Nephron progenitor cell (in vitro differentiated cells): ENCODE data around the gene HIVEP2.
A peak's percentile ranks its signal among the peaks of the same experiment; 100 is the strongest.

Experiments
- DNase-seq: peaks from one replicate; pipeline ENCODE4 v3.0.0; 2021
- H3K27ac Mint-ChIP-seq: 2 replicates; pipeline ENCODE4 v1.8.0; 2021; ENCODE audit warnings: mild to moderate bottlenecking, moderate library complexity, mixed read lengths
- H3K27me3 Mint-ChIP-seq: 2 replicates; pipeline ENCODE4 v1.8.0; 2021; ENCODE audit warnings: mild to moderate bottlenecking, low read depth, mixed read lengths; ENCODE audit not compliant: poor library complexity
- H3K36me3 Mint-ChIP-seq: 2 replicates; pipeline ENCODE4 v1.8.0; 2021; ENCODE audit warnings: low read depth, mixed read lengths
- H3K4me1 Mint-ChIP-seq: 2 replicates; pipeline ENCODE4 v1.8.0; 2021; ENCODE audit warnings: mixed read lengths
- H3K4me3 Mint-ChIP-seq: 2 replicates; pipeline ENCODE4 v1.8.0; 2021; ENCODE audit warnings: mild to moderate bottlenecking, moderate library complexity, mixed read lengths
- H3K9me3 Mint-ChIP-seq: 2 replicates; pipeline ENCODE4 v1.8.0; 2021; ENCODE audit warnings: mild to moderate bottlenecking, moderate library complexity, mixed read lengths
- TF ChIP-seq, protein P1 (sequence below): fragments of 200-600 bp; sonication (generic); IDR thresholded peaks from 2 replicates; pipeline ENCODE4 v1.5.0; 2021; ENCODE audit warnings: antibody characterized with exemption

HIVEP2 gene

DNA sequence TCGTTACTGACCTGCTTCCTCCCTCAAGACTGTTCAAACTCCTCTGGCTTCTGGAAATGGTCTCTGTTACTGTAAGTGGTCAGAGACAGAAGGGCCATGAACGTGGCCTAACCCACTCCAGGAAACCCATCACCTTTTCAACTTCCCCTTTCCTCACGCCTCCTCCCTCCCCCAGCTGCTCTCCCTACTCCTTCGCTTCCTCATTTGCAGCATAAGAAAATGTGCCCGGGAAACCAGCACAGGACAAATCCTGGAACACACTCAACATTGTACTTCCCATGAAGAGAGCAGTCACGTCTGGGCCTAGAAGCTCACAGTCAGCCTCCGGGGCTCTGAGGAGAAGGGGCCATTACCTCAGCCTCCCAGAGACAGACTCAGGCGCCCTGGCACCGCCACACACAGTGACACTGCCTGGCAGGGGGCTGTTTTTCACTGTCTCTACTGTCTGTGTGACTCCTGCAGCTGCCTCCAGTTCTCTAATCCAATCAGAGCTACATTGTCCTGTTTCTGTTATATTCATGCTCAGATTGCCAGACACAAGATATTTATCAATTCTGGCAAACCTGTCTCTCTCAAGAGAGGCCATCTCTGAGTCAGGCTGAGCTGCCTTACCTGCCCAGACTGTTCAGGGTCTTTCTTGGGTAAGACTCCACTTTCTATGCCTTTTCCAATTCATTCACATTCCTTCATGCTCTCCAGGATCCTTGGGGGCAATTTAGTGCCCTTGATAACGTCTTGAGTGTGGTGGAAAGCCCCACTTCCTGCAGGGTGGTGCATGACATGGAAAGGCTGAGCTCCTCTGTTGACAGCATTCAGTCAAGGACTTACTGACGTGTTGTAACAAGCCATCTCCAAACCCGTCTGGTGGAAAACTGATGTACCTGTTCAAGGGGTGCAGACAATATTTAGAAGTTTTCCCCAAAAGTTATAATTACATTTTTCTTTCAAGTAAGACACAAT is 242.2 kb downstream of the HIVEP2 start:
- no peak for DNase-seq
- H3K27ac Mint-ChIP-seq: peak overlapping the region; percentile 56
- peaks cover 18% of the 10 kb centered on the region for H3K4me1 Mint-ChIP-seq
- H3K9me3 Mint-ChIP-seq: no peaks in the 10 kb centered on the region
- peaks cover 3% of the 10 kb centered on the region for H3K27me3 Mint-ChIP-seq
- no peak overlapping the region for H3K4me3 Mint-ChIP-seq
- H3K36me3 Mint-ChIP-seq: no peaks in the 10 kb centered on the region
- TF ChIP-seq, protein P1, sequence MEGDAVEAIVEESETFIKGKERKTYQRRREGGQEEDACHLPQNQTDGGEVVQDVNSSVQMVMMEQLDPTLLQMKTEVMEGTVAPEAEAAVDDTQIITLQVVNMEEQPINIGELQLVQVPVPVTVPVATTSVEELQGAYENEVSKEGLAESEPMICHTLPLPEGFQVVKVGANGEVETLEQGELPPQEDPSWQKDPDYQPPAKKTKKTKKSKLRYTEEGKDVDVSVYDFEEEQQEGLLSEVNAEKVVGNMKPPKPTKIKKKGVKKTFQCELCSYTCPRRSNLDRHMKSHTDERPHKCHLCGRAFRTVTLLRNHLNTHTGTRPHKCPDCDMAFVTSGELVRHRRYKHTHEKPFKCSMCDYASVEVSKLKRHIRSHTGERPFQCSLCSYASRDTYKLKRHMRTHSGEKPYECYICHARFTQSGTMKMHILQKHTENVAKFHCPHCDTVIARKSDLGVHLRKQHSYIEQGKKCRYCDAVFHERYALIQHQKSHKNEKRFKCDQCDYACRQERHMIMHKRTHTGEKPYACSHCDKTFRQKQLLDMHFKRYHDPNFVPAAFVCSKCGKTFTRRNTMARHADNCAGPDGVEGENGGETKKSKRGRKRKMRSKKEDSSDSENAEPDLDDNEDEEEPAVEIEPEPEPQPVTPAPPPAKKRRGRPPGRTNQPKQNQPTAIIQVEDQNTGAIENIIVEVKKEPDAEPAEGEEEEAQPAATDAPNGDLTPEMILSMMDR: no peak
